ENCODE results near the gene ALKBH8. TPM values are rescaled to one million over a fixed set of nuclear protein-coding genes. Genes with fewer than 3 reads are reported as not detected.

ALKBH8 gene
- total and polyA plus RNA-seq, 2 of the 8 experiments (the other 6 are each of a cell fraction or from before 2014, with no cell fraction given), result 3.6 to 11.9 TPM

DNA sequence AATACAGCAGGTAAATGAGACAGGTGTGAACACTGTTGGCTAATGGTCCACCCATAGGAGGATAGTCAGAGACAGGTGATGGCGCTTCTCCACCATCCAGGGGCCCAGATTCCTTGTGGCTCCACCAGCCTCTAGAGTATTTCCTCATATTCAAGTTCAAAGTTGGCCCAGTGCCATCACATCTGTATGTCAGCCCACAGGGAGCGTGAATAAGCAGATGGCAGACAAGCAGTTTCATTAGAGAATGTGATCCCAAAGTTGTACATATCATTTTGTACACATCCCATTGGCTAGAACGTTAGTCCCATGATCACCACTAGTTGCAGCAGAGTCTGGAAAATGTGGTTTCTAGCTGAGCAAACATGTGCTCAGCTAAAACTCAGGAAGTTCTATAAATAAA, 96.9 kb downstream of the ALKBH8 start:
- no peak overlapping the region for H4K8ac ChIP-seq (ENCODE audit: extremely low read depth, insufficient read depth, low read length)
- H3K56ac ChIP-seq (replicated peaks; ENCODE audit: insufficient read length, low read depth, low read length), result no peak overlapping the region
- H3K23me2 ChIP-seq (ENCODE audit: low read depth, low read length), result no peaks in the 10 kb centered on the region
- no peak overlapping the region for H3K14ac ChIP-seq (ENCODE audit: insufficient read length)
- no peaks in the 10 kb centered on the region for H3K4me1 ChIP-seq (replicated peaks in 1 of 4; ENCODE audit: control insufficient read depth in 3 of 4, insufficient read depth in 4 of 4, low read length in 3 of 4)
- 90% methylated on average over 3 of the region's 3 CpGs; no CpG with 5 or more reads in 1 of the 2 experiments for WGBS, 2 experiments (ENCODE audit: extremely low coverage in 1 of 2, insufficient coverage in 1 of 2, insufficient read length in 1 of 2, insufficient replicate concordance in 2 of 2, low coverage in 1 of 2, low lambda C conversion rate in 2 of 2, missing lambda C conversion rate in 1 of 2)
- POLR2A ChIA-PET (ENCODE audit: partially characterized antibody), result no interaction called here
- no peak overlapping the region for H3K18ac ChIP-seq (ENCODE audit: extremely low read depth, low read length)
- H4K91ac ChIP-seq (replicated peaks; ENCODE audit: insufficient read length, low read length), result no peak overlapping the region
- H2AK5ac ChIP-seq (ENCODE audit: low read depth, low read length), result no peak overlapping the region
- no peaks in the 10 kb centered on the region for H3K79me1 ChIP-seq (ENCODE audit: low read depth, low read length)
- H2BK20ac ChIP-seq (ENCODE audit: low read length), result no peak overlapping the region
- no peaks in the 10 kb centered on the region for H4K20me1 ChIP-seq (replicated peaks in 1 of 2; ENCODE audit: control insufficient read depth in 1 of 2, insufficient read depth in 2 of 2, low read length in 2 of 2)
- H3K4ac ChIP-seq (replicated peaks; ENCODE audit: insufficient read length, low read depth, low read length), result no peak overlapping the region
- no peak overlapping the region for H4K5ac ChIP-seq (ENCODE audit: insufficient read length, low read depth, low read length)
- H2BK15ac ChIP-seq (ENCODE audit: low read length), result no peak overlapping the region
- no peak overlapping the region for H2BK12ac ChIP-seq (ENCODE audit: low read depth, low read length)
- no peak overlapping the region for H2AFZ ChIP-seq (ENCODE audit: low read length)
- FAIRE-seq (no peak), DNase-seq (ENCODE audit: low read depth in 1 of 2, low spot score in 2 of 2) (no peak)
- H3K79me2 ChIP-seq (ENCODE audit: control insufficient read depth in 1 of 2, insufficient read depth in 2 of 2, low read length in 2 of 2), result no peaks in the 10 kb centered on the region
- no peak overlapping the region for H2BK5ac ChIP-seq (ENCODE audit: low read depth, low read length)
- H3K9ac ChIP-seq (replicated peaks in 1 of 4; ENCODE audit: extremely low read depth in 1 of 4, low read depth in 3 of 4, low read length in 3 of 4), result no peak overlapping the region
- no peaks in the 10 kb centered on the region for H3K36me3 ChIP-seq (ENCODE audit: control insufficient read depth in 2 of 4, insufficient read depth in 4 of 4, low read length in 3 of 4)
- H3K4me3 ChIP-seq (ENCODE audit: extremely low read depth in 1 of 4, insufficient read depth in 2 of 4, low read depth in 3 of 4, low read length in 4 of 4), result no peak overlapping the region
- no peaks in the 10 kb centered on the region for H3K27me3 ChIP-seq (replicated peaks in 1 of 4; ENCODE audit: control insufficient read depth in 3 of 4, extremely low read depth in 1 of 4, insufficient read depth in 3 of 4, low read length in 3 of 4)
- CTCF ChIA-PET (ENCODE audit: partially characterized antibody), result no interaction called here
- H3K23ac ChIP-seq (ENCODE audit: insufficient read length), result no peak overlapping the region
- H3K27ac ChIP-seq (ENCODE audit: low read depth, low read length), result no peak overlapping the region
- H3K4me2 ChIP-seq (ENCODE audit: insufficient read depth in 1 of 2, low read depth in 2 of 2, low read length in 2 of 2), result no peak overlapping the region
- H2BK120ac ChIP-seq (replicated peaks; ENCODE audit: low read depth, low read length), result no peak overlapping the region
- H3K9me3 ChIP-seq (ENCODE audit: insufficient read depth in 2 of 2, low read depth in 1 of 2, low read length in 1 of 2), result peaks cover 0 to 2% of the 10 kb centered on the region in 2 experiments; a peak in 1 of 4 replicates
- TF ChIP-seq NANOG (IDR thresholded peaks at IDR 0.05; ENCODE audit: insufficient read depth, low read depth, low read length, poor library complexity, severe bottlenecking) (no peak), YY1 (IDR thresholded peaks at IDR 0.05; ENCODE audit: low read depth, low read length) (no peak), PHF8 (conservative IDR thresholded peaks at IDR 0.05; ENCODE audit: low read depth, low read length) (no peak), SRF (IDR thresholded peaks at IDR 0.05; ENCODE audit: low read depth, low read length) (no peak)
